Activated CD4-positive, alpha-beta T cell treated with anti-CD3 and anti-CD28 coated beads, Interleukin-2, amount 50 U/mL, for 4 hours (primary cell): ENCODE data around the gene TRIM46.

ENCODE experiments used
- DNase-seq, 2 experiments: peaks; one replicate each; pipeline ENCODE4 v3.0.0-alpha.2; 2020

TRIM46 gene

GRCh38 chr1:155173478-155174323, at the start of gene TRIM46:
Gene TRIM46 (plus strand): TSS chr1:155173849. CDS start chr1:155173967, 118 bp downstream.
- peak; percentile 63 to 72 for DNase-seq

- no peak for DNase-seq
Measured at GRCh38 chr1:155124503-155125463, 48.9 kb upstream of the TRIM46 start.

DNA sequence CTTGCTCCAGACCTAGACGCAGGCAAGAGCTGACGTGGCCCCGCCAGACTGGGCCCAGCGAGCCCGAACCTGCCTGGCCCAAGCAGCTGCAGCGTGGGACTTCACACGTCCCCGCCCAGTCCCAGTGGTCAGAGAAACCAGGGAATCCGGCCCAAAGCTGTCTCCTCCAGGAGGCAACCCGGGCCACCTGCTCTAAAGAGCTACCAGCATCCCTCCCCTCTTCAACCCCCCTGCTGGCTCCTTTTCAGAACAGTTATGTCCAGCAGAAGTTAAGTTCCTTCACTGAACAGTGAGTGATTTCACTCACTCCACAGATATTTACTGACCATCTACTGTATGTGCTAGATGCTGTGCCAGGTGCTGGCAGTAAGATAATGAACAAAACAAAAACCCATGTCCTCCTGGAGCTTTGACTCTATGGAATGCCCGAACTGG, 48.1 kb upstream of the TRIM46 start:
- DNase-seq: no peak

DNA sequence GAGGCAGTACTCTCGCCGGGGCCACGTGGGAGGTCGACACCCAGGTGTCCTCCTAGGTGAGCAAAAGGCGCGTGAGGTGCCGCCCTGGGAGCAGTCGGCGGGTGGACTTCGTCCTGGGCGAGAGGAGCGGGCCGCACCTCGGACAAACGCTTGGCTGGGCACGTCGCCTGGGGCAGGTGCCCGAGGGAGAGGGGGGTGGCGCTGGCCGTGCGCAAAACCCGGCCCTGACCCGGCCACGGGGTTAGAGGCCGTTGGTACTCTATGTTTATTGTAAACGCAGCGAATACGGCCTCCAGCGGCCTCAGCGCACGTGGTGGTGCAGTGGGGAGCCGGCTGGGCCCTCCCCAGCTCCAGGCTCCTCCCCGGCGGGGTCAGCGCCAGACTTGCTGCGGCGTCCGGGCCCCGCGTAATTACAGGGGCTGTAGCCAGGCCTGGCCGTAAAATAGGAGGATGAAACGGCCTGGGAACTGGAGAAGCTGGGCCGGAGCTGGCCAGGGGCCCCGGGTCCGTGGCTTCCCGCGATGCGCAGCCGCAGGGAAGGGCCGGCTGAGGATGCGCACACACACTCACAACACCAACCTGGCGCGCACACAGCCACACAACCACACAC, 47.6 kb upstream of the TRIM46 start:
- no peak for DNase-seq

- no peak for DNase-seq
Measured at GRCh38 chr1:155126556-155127104, 47.0 kb upstream of the TRIM46 start.

- no peak for DNase-seq
Measured at GRCh38 chr1:155127105-155127966, 46.3 kb upstream of the TRIM46 start, which contains the start of gene EFNA1. Gene EFNA1 (plus strand): TSS chr1:155127876. CDS start chr1:155127978, 102 bp downstream.

GRCh38 chr1:155127967-155128754, 45.5 kb upstream of the TRIM46 start:
- DNase-seq: no peak

- no peak for DNase-seq
Measured at GRCh38 chr1:155128755-155129473, 44.7 kb upstream of the TRIM46 start.

GRCh38 chr1:155130272-155131006, 43.2 kb upstream of the TRIM46 start:
- no peak for DNase-seq

DNA sequence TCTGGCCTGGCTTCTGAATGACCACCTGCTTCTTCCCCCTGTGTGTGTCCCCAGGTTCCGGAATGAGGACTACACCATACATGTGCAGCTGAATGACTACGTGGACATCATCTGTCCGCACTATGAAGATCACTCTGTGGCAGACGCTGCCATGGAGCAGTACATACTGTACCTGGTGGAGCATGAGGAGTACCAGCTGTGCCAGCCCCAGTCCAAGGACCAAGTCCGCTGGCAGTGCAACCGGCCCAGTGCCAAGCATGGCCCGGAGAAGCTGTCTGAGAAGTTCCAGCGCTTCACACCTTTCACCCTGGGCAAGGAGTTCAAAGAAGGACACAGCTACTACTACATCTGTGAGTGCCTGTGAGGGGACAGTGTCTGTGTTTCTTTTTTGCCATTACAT, 42.4 kb upstream of the TRIM46 start:
- DNase-seq: no peak

GRCh38 chr1:155131856-155132255, 41.8 kb upstream of the TRIM46 start:
- DNase-seq: no peak

GRCh38 chr1:155133799-155134281, 39.8 kb upstream of the TRIM46 start:
- no peak for DNase-seq

GRCh38 chr1:155134322-155134721, 39.3 kb upstream of the TRIM46 start:
- DNase-seq: no peak

DNA sequence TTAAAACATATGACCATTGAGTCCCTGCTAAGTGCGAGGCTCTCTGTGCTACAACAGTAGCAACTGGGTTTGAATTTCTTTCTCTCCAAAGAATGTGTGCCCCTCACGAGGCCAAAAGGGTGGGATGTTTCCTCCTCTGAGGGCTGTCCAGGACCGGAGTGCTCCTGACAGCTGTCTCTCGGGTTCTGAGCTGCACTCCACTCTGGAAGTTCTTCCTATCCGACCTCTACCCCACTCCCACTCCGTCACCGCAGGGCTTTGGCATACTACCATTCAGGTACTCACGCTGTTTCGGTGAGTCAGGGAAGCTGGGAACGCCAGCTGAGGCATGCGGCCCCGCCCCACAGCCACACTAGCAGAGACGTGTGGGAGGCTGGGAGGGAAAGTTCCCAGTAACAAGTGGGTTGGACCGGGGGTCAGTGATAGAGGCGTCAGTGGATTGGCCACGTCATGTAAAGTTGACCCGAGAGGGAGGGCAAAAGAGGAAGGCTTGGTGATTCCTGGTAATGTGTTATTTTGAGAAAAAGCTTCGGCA, 38.7 kb upstream of the TRIM46 start:
- peak; percentile 73 to 77 for DNase-seq

- peak; percentile 84 for DNase-seq
Measured at GRCh38 chr1:155135415-155136028, 38.1 kb upstream of the TRIM46 start, which contains the start of gene SLC50A1. Gene SLC50A1 (plus strand): TSS chr1:155135852. CDS start chr1:155135912, 60 bp downstream.

- no peak for DNase-seq
Measured at GRCh38 chr1:155136748-155137147, 36.9 kb upstream of the TRIM46 start.

DNA sequence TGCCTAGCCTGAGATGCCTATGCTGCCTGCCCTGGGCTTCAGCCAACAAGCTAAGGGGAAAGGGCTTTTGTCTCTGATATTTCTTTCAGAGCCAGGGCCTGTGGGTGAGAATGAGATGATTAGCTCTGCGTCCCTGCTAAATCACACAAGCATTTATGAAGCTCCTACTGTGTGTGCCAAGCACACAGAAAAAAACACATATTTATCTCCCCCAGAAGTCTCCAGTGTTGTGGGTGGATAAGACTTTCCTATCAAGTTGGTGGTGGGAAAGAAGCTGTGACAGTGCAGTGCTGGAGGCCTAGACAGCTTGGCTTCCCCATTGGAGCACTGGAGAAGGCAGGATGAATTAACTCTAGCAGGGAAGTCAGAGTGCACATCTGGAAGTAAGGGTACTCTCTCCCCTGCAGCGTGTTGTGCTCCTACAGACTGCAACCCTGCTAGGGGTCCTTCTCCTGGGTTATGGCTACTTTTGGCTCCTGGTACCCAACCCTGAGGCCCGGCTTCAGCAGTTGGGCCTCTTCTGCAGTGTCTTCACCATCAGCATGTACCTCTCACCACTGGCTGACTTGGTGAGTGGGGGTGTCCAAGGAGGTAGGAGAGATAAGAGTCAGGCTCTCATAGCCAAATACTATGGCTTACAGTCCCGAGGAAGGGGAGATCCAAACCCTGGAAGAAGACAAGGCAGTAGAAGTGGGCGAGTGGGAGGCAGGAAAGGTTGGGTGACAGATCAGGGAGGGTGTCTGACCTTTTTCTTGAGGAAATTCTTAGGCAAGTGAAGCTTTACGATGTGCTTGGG, 36.3 kb upstream of the TRIM46 start:
- no peak for DNase-seq
